ENCODE results near the gene STXBP4.

Gene STXBP4

GRCh38 chr17:54951286-54951685 lies 17.3 kb upstream of the STXBP4 start:
- Mint-ChIP-seq H3K27ac (no peak overlapping the region), H3K36me3 (ENCODE audit: low read depth) (peaks cover 41% of the 10 kb centered on the region), H3K4me3 (no peak overlapping the region), H3K4me1 (no peaks in the 10 kb centered on the region), H3K27me3 (ENCODE audit: low read depth) (no peaks in the 10 kb centered on the region), H3K9me3 (no peaks in the 10 kb centered on the region)
- TF ChIP-seq CTCF (IDR thresholded peaks at IDR 0.05; ENCODE audit: unreplicated experiment in 3 of 3) = no peak

DNA sequence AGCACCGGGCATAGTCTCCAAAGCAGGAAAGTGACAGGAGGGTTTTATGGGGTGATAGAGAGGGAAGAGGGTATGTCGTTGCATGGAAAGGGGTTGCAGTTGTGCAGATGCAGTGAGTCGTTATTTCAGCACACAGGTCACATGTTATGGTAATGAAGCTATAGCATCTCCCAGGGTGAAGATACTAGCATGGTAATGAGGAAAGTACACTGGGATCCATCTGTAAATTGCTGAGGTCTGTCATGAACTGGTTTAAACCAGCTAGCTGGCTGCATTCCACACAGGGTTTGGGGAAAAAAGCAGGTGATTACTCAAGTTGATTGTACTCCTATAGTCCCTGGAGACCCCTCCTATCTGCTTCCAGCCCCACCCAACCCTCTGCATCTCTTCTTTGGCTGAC lies 11.8 kb upstream of the STXBP4 start:
- peaks cover 60% of the 10 kb centered on the region for H3K36me3 Mint-ChIP-seq (ENCODE audit: low read depth)
- H3K27ac Mint-ChIP-seq = no peak overlapping the region
- H3K4me1 Mint-ChIP-seq = peaks cover 13% of the 10 kb centered on the region
- no peak overlapping the region for H3K4me3 Mint-ChIP-seq
- no peak for TF ChIP-seq CTCF (IDR thresholded peaks at IDR 0.05; ENCODE audit: unreplicated experiment in 3 of 3)
- no peaks in the 10 kb centered on the region for H3K9me3 Mint-ChIP-seq
- H3K27me3 Mint-ChIP-seq (ENCODE audit: low read depth) = no peaks in the 10 kb centered on the region

GRCh38 chr17:54967621-54968261 lies 824 bp upstream of the STXBP4 start:
- Mint-ChIP-seq H3K36me3 (ENCODE audit: low read depth) (peaks cover 27% of the 10 kb centered on the region), H3K9me3 (no peaks in the 10 kb centered on the region), H3K27ac (no peak overlapping the region), H3K4me3 (no peak overlapping the region), H3K27me3 (ENCODE audit: low read depth) (no peaks in the 10 kb centered on the region), H3K4me1 (peaks cover 22% of the 10 kb centered on the region)
- peak; percentile 32 to 39 (median 38) for TF ChIP-seq CTCF (IDR thresholded peaks at IDR 0.05; ENCODE audit: unreplicated experiment in 3 of 3)

GRCh38 chr17:54968988-54969332 lies 395 bp downstream of the STXBP4 start:
- TF ChIP-seq CTCF (IDR thresholded peaks at IDR 0.05; ENCODE audit: unreplicated experiment in 3 of 3) = no peak
- no peaks in the 10 kb centered on the region for H3K9me3 Mint-ChIP-seq
- no peak overlapping the region for H3K4me3 Mint-ChIP-seq
- H3K4me1 Mint-ChIP-seq = peaks cover 22% of the 10 kb centered on the region
- peaks cover 22% of the 10 kb centered on the region for H3K36me3 Mint-ChIP-seq (ENCODE audit: low read depth)
- no peaks in the 10 kb centered on the region for H3K27me3 Mint-ChIP-seq (ENCODE audit: low read depth)
- no peak overlapping the region for H3K27ac Mint-ChIP-seq

DNA sequence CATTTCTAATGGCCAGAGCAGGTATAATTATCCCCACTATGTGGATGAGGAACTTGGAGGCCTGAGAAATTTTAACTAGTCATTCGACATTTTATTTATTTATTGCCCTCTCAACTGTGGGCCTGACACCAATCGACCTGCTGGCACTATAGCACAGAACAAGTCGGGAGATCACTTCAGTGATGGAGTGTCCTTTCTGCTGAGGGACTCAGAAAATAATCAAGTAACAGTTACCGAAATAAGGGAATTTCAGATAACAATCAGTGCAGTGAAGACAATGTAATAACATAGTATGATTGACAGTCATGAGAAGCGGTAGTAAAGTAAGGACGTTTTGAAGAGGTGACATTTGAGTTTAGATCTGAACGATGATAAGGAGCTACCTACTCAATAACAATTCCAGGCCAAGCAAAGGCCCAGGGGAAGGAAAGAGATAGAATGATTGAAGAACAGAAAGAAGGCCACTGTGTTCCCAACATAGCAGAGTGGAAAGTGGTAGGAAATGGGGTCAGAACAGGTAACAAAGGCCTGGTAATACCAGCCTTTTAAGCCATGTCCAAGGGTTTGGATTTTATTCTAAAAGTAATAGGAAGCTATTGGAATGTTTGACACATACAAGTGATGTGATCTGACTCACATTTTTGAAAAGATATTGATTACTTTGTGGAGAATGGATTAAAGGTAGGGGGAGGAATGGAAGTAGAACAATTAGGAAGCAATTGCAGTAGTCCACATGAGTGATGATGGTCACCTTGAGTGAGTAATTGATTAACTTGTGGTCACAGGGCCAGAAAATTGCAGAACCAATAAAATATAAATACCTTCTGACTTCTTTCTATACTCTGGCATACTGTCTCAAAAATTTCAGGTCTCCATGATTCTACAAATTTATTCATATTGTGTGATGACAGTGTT lies 1.4 kb downstream of the STXBP4 start:
- Mint-ChIP-seq H3K27me3 (ENCODE audit: low read depth) (no peaks in the 10 kb centered on the region), H3K36me3 (ENCODE audit: low read depth) (peaks cover 19% of the 10 kb centered on the region), H3K9me3 (no peaks in the 10 kb centered on the region), H3K4me1 (peaks cover 22% of the 10 kb centered on the region), H3K27ac (no peak overlapping the region), H3K4me3 (no peak overlapping the region)
- no peak for TF ChIP-seq CTCF (IDR thresholded peaks at IDR 0.05; ENCODE audit: unreplicated experiment in 3 of 3)

All from nephron (organoid).